NCI-H82 (cell line): ENCODE measurements around the gene CLDN11.
A peak's percentile ranks its signal among the peaks of the same experiment; 100 is the strongest.

Source experiments
- DNase-seq: peaks from one replicate; lab custom pipeline; 2025; lab: John Stamatoyannopoulos, UW

Gene CLDN11

DNA sequence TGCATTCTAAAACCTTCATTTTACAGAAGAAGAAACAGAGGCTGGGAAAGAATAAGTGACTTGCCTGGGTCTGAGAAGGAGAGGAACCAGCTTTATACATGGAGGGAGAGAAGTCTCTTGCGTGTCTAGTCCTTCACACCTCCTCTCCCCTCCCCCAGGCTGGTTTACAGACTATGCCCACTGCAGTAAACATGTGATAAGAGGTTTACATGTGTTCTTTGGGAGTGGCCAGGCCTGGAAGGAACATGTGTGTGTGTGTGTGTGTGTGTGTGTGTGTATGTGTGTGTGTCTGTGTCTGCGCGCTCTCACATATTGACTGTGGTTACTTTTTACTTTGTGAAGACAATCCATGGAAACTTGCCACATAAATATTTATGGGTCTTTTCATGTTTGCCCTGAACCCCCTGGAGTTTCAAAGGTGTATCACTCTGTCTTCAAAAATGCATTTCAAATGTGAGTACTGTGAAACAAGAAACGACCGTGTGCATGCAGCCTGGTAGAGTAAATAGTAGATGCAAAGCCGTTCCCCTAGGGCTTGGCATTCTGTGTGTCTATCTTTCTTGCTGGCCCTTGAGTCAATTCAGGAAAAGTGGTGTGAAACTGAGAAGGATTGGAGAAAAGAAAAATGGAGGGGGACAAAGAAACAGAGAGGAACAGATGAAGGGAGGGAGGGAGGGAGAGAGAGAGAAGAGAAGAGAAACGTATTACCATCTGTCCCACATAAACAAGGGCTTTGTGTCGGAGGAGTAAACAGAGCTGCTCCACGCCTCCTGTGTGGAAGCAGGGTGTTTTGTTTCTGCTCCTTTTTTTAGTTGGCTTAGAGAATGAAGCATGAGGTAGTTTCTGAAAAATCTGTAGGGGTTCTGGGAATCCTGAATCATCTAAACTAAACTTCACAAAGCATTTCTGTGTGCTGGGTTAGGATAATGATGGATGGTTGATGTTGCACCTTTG lies 51.7 kb downstream of the CLDN11 start:
- peak; percentile 92 for DNase-seq

DNA sequence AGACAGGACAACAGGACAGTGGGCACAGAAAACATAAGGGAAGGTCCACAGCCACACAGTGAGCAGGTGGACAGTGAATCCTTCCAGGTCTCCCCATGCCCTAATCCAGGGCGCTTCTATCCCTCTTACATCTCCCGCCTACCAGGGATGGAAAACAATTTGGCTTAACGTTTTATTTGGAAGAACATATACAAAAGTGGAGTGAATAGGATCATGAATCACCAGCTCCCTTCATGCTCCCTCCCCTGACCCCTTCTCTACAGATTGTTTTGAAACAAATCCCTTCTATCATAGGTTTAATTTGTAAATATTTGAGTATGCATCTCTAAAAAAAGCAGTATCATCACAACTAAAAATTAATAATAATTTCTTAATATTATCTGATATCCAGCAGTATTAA lies 52.5 kb downstream of the CLDN11 start:
- DNase-seq, result peak; percentile 84

- no peak for DNase-seq
Measured at GRCh38 chr3:170473358-170473757, 54.7 kb downstream of the CLDN11 start.

GRCh38 chr3:170475092-170475685 lies 56.5 kb downstream of the CLDN11 start:
- no peak for DNase-seq

DNA sequence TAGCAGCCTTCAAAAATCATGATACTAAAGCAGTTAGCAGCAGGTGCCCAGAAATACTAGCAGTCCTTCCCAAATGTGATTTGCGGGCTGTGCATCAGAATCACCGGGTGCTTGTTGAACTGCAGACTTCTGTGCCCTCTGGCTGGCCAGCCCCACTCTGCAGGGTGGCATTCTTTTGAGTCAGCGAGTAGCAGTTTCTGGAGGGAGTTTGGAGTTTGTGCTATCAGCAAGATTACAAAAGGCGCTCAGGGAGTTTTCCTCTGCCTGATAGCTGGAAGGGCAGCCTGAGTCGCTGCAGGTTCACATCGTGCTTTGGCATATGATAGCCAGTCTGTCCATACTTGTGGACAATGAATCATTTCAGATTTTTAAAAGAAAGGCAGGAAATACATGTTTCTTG lies 57.6 kb downstream of the CLDN11 start:
- no peak for DNase-seq

GRCh38 chr3:170477395-170477794 lies 58.7 kb downstream of the CLDN11 start:
- DNase-seq, result no peak

- DNase-seq, result no peak
Measured at GRCh38 chr3:170480111-170480510, 61.4 kb downstream of the CLDN11 start.

DNA sequence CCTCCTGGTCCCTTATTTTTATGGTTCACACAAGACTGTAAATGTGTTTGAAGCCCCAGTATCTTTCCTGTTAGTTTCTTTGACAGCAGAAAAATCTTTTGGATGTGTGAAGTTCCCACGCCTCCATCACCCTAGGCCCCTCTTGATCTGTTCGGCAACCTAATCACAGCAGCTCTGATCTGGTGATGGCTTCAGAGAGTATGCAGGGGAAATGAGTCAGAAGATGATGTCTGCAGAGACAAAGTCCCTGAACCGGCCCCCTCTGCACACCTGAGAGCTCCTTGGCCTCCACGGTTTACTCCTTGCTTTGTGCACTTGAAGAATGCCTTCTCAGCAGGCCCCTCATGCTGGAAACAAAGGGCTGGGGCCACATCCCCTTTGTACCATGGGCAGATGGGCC lies 63.5 kb downstream of the CLDN11 start:
- DNase-seq, result no peak

GRCh38 chr3:170483485-170484262 lies 65.0 kb downstream of the CLDN11 start:
- DNase-seq, result peak; percentile 33
